Iris pigment epithelial cell (primary cell): Measurements from ENCODE around the gene RNF212B.
"Not testable (repeated sequence)": the region's sequence is repeated elsewhere in the genome, so short reads cannot be mapped to it uniquely, and the experiment has no call there.

Experiments
- DNase-seq: peaks from one replicate; pipeline ENCODE4 v3.0.0-alpha.2; 2011; ENCODE audit warnings: low read depth

RNF212B gene

GRCh38 chr14:23242076-23242475 lies 4.3 kb downstream of the RNF212B start:
- no peak for DNase-seq

DNA sequence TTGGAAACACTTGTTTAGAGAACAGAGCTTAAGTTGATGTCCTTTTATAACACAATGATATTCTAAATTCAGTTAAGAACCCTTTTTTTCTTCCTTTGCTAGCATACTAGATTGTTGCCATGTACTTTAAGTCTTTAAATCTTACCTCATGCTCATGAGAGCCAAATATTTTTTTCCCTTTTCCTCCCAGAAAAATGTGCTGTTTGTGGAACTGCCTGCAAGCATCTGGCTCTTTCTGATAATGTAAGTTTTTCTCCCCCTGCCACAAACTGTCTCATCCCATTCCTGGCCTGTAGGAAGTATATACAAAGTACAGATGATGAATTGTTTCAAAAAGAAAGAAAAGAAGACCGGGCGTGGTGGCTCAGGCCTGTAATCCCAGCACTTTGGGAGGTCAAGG lies 5.3 kb downstream of the RNF212B start:
- DNase-seq = no peak

DNA sequence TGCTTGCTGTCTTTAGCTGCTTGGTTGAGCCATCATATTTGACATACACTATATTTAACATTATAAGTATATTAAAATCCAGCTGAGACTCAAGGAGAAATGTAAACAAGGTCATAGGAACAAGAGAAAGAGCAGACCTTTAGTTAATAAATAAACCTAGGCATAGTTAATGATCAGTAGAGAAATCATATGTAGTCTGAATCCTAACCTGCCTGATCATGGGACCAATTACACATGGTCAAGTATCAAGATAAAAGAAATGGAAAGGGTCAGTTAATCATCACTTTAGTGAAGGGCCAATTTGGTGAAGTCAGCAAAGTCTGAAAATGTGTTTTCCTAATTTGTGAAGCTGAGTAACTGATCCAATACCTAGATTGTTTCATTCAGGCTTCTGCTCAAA lies 7.5 kb downstream of the RNF212B start:
- DNase-seq = no peak

GRCh38 chr14:23248601-23249000 lies 10.9 kb downstream of the RNF212B start:
- DNase-seq = peak; percentile 7

GRCh38 chr14:23249824-23250223 lies 12.1 kb downstream of the RNF212B start:
- DNase-seq = no peak

DNA sequence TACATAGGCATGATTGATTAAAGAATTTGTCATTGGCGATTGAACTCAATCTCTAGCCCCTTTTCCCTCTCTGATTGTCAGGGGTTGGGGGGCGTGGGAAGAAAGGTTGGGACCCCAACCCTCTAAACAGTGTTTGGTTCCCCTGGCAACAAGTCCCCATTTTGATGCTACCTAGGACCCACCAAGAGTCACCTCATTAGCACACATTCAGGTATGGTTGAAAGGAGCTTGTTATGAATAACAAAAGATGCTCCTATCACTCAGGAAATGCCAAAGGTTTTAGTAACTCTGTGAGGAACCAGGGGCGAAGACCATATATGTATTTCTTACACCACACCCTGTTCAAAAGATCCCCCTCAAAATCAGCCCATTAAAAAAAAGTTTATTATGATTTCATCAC lies 14.3 kb downstream of the RNF212B start:
- no peak for DNase-seq

DNA sequence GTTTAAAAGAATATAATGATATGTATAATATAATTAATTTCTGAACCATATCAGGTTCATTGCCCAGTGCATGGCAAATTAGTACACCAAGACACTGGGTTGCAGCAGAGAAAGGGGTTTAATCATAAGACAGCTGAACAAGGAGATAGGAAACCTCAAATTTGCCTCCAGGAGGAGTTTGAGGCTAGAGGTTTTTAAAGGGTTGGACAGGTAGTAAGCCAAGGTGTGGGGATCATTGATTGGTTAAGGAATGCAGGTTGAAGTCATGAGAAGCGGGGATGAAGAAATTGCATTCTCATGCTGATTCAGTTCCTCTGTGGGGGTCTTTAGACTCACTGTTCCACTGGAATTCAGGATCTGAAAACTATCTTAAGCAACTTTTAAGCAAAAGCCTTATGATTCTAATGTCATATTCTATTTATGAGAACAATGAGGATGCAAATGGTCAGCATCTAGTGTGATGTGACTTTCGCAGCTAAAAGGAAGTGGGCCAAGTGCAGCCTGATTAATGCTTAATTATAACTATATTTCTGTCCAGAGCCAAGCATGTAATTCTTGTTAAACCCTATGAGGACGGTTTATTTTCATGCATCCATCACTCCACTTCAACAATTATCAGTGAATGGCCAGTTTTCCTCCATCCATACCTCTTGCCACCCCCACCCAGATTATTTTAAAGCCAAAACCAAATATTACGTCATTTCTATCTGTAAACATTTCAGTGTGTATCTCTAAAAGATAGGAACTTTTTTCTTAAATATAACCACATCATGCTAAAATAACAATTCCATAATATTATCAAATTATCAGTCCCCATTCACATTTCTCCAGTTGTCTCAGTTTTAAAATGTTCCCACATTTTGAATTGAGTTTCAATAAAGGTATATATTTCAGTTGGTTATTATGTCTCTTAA lies 14.9 kb downstream of the RNF212B start:
- DNase-seq = no peak

- no peak for DNase-seq
These were observed 20.5 kb downstream of the RNF212B start for GRCh38 chr14:23258256-23258655.

DNA sequence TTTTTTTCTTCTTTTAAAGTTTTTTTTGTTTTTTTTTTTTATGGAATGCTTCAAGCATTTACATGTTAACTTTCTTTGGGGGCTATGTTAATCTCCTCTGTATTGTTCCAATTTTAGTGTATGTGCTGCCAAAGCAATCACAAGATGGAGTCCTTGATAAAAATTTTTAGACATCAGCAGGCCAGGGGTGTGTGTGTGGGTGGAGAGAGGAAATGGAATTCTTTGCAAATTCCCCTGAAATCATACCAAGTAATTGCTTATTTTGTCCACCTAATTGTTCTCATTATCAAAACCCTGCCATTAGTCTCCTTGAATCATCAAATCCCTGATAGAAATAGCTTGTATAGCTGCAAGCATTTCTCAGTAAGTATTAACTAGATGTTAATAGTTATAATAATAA lies 21.7 kb downstream of the RNF212B start:
- DNase-seq = no peak

- not testable (repeated sequence) for DNase-seq
These were observed 23.1 kb downstream of the RNF212B start for GRCh38 chr14:23260849-23261248.

DNA sequence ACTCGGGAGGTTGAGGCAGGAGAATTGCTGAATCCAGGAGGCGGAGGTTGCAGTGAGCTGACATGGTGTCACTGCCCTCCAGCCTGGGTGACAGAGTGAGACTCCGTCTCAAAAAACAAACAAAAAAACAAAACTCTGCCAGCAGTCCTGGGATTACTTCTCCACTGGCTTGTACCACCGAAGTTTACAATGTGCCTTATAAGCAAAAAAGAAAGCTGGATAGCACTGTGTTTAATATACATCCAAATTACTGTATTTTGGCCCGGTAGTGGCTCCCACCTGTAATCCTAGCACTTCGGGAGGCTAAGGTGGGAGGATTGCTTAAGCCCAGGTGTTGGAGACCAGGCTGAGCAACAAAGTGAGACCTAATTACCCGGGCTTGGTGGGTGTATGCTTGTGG lies 31.5 kb downstream of the RNF212B start:
- DNase-seq = no peak

- no peak for DNase-seq
These were observed 37.7 kb downstream of the RNF212B start for GRCh38 chr14:23275412-23275811.

DNA sequence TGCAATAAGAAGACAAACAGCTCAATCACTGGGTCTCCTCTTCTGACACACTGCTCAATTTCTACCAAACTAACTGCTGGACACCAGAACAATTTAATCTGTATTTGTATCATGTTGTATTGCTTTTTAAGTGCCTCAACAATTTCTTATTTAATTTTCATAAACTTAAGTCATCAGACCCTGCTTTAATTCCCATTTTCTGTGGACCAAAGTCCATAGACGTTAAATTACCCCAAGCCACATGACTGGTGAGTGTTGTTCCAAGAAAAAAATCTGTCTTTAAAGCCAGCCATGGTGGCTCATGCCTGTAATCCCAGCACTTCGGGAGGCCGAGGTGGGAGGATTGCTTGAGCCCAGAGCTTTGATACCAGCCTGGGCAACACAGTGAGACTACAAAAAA lies 39.5 kb downstream of the RNF212B start:
- no peak for DNase-seq

- DNase-seq = not testable (repeated sequence)
These were observed 40.2 kb downstream of the RNF212B start for GRCh38 chr14:23277928-23278327.

DNA sequence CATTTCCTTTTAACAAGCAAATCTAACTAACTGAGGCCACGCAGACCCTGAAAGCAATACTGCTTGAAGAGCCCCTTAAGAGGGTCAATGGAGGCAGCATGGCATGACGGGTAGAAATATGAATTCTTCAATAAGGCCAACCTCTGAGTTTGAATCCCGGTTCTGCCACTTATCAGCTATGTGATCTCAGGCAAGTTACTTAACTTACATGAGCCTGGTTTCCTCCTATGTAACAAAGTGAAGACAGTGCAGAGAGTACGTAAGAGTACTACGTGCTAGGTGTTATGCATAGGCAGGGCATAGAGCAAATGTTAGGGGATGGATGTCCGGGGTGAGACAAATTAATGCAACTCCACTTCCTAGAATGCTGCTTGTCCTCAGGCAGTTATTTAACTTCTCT lies 43.5 kb downstream of the RNF212B start:
- DNase-seq = no peak

GRCh38 chr14:23284654-23285529 lies 47.2 kb downstream of the RNF212B start:
- peak; percentile 37 for DNase-seq

DNA sequence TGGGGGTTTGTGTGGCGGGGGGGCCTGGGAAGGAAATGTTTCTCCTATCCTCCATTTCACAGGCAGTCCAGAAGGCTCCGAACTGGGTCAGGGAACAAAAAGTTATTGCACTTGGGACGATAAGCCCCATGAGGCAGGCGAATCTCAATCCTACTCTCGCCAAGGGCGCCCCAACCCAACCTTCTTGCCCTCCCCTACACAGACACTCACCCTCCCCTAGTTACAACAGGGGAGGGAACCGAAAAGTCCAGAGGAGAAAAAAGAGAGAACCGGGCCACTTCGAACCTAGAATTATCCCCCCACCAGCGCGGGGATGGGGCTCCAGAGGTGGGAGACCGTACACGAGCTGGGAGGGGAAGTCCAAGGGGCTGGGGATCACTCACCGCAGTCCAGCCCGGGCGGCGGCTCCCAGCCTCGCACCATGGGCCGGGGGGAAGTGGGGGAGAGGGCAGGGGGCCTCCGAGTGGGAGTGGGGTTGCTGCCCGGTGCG lies 47.8 kb downstream of the RNF212B start:
- no peak for DNase-seq

DNA sequence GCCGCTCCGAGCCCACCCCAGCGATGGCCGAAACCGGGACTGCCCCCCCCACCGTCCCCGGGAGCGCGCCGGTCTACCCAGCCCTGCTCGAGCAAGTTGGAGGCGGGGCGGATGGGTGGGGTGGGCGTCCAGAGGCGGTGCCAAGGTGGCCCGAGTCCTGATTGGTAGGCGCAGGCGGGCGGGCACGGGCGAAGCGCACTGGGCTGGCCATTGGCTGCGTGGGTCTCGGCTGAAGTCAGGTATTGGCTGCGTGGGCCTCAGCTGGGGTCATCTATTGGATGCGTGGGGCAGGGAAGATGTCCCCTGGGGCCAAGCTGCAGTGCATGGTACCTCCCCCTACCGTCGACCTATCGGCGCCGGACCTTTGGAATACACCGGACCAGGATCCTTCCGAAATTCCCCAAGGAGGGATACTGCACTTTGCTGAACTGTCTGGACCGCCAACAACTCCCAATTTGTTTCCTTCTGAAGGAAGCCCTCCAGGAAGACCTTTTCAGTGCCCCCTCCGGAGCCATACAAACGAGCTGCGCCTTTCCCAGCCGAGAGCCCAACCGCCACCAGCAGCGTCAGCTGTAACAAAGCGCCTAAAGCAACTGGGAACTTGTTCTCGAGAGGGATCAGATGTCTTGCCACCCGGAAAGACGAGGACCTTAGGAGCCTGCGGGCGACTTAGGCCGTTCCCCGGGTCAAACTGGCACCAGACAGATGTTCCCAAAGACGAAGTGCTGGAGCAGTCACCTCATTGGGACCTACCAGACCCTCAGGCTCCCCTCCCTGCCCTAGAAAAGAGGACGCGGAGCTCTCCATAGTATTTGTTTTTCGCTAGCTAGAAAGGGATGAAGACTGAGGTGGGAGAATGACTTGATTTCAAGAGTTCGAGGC lies 48.5 kb downstream of the RNF212B start, which contains the start of gene HOMEZ:
Gene HOMEZ, minus strand, starts transcription at position 113 of the 882 bp plus-strand sequence. CDS start 180 bp downstream, outside the sequence.
- peak; percentile 99 for DNase-seq

GRCh38 chr14:23286902-23287479 lies 49.3 kb downstream of the RNF212B start:
- peak; percentile 14 for DNase-seq

- peak; percentile 29 for DNase-seq
These were observed 57.2 kb downstream of the RNF212B start for GRCh38 chr14:23294734-23295561.
